HUES48 (cell line): ENCODE results near the gene DOCK6.

Source experiments
- H3K27ac ChIP-seq: one replicate; pipeline ENCODE4 v1.7.0; 2013; ENCODE audit warnings: low read depth, low read length, inconsistent platforms
- H3K27me3 ChIP-seq: 2 replicates; pipeline ENCODE4 v1.6.1; 2013; ENCODE audit warnings: mild to moderate bottlenecking, low read length; ENCODE audit not compliant: control insufficient read depth, insufficient read depth
- H3K36me3 ChIP-seq: 2 replicates; pipeline ENCODE4 v1.6.1; 2013; ENCODE audit warnings: low read length; ENCODE audit not compliant: control insufficient read depth, insufficient read depth
- H3K4me1 ChIP-seq: 2 replicates; pipeline ENCODE4 v1.6.1; 2013; ENCODE audit warnings: mild to moderate bottlenecking, low read length; ENCODE audit not compliant: control insufficient read depth, insufficient read depth
- H3K4me3 ChIP-seq: 2 replicates; pipeline ENCODE4 v1.5.1; 2013; ENCODE audit warnings: mild to moderate bottlenecking, low read depth, low read length
- H3K9ac ChIP-seq: 2 replicates; pipeline ENCODE4 v1.6.1; 2013; ENCODE audit warnings: mild to moderate bottlenecking, low read depth, low read length, moderate library complexity
- H3K9me3 ChIP-seq: 2 replicates; pipeline ENCODE4 v1.6.1; 2013; ENCODE audit warnings: low read length; ENCODE audit not compliant: control insufficient read depth, insufficient read depth

The DOCK6 gene

GRCh38 chr19:11202488-11203193 lies 59.7 kb downstream of the DOCK6 start:
- Histone ChIP-seq H3K9ac (no peak overlapping the region), H3K36me3 (peaks cover 24% of the 10 kb centered on the region), H3K27me3 (no peaks in the 10 kb centered on the region), H3K27ac (no peak overlapping the region), H3K4me3 (no peak overlapping the region), H3K9me3 (no peaks in the 10 kb centered on the region), H3K4me1 (peaks cover 7% of the 10 kb centered on the region)

- no peak overlapping the region for H3K27ac ChIP-seq
- peaks cover 24% of the 10 kb centered on the region for H3K36me3 ChIP-seq
- no peak overlapping the region for H3K4me3 ChIP-seq
- H3K9me3 ChIP-seq = no peaks in the 10 kb centered on the region
- H3K9ac ChIP-seq = no peak overlapping the region
- peaks cover 7% of the 10 kb centered on the region for H3K4me1 ChIP-seq
- no peaks in the 10 kb centered on the region for H3K27me3 ChIP-seq
Measured at GRCh38 chr19:11201791-11202190, 60.5 kb downstream of the DOCK6 start.

DNA sequence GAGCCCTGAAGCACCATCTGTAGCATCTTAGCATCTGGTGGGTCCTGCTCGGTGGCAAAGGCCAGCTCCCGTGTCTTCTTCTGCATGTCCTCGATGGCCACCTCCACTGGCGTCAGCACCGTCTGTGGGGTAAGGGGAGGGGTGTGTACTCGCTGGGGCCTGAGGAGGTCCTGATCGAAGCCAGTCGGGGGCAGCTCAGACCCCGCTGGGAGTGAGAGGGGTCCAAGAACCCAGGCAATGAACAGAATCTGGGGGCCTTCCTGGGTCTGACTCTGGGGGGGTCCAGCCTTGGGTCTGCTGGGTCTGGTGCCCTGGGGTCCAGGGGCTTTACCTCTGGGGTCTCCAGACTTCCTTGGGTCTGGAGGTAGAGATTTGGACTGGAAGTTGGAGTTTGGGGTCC lies 61.4 kb downstream of the DOCK6 start:
- no peak overlapping the region for H3K27ac ChIP-seq
- H3K4me1 ChIP-seq = peaks cover 7% of the 10 kb centered on the region
- H3K9ac ChIP-seq = no peak overlapping the region
- H3K9me3 ChIP-seq = no peaks in the 10 kb centered on the region
- H3K27me3 ChIP-seq = no peaks in the 10 kb centered on the region
- no peak overlapping the region for H3K4me3 ChIP-seq
- H3K36me3 ChIP-seq = peaks cover 24% of the 10 kb centered on the region

DNA sequence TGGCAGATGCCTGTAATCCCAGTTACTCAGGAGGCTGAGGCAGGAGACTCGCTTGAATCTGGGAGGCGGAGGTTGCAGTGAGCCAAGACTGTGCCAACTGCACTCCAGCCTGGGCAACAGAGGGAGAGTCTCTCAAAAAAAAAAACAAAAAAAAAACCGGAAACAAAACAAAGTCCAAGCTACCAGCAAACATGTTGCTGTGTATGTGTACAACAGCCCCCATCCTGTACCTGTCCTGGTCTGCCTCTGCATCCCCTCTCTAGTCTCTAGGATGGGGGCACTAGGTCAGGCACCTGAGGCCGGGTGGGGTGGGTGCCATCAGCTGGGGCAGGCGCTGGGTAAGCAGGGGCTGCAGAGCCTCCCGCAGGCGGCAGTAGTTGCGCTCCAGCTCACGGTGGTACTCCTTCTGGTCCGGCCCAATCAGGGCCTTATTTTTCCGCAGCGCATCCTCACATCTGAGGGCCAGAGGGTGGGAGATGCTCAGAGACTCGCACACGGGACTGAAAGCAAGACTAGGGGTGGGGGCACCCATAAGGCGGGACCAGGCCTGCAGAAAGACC lies 62.2 kb downstream of the DOCK6 start:
- Histone ChIP-seq H3K36me3 (peaks cover 27% of the 10 kb centered on the region), H3K4me1 (peaks cover 7% of the 10 kb centered on the region), H3K27ac (no peak overlapping the region), H3K27me3 (no peaks in the 10 kb centered on the region), H3K9ac (no peak overlapping the region), H3K9me3 (no peaks in the 10 kb centered on the region), H3K4me3 (no peak overlapping the region)

DNA sequence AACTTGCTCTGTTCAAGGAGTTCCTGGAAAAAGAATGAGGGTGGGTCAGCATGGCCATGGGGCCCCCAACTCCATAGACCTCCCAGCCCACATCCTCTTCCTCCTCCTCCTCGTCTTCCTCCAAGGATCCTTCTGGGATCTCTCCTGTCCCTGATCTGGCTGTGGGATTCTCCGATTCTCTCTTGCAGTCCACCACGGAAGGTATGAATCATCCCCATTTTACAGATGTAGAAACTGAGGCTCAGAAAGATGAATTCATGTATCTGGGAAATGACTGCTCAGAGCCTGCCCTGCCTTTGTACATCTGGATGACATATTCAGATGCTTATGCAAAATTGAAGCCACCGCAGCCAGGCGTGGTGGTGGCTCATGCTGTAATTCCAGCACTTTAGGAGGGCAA lies 62.8 kb downstream of the DOCK6 start:
- Histone ChIP-seq H3K4me3 (no peak overlapping the region), H3K9ac (no peak overlapping the region), H3K27me3 (no peaks in the 10 kb centered on the region), H3K27ac (no peak overlapping the region), H3K9me3 (no peaks in the 10 kb centered on the region), H3K36me3 (peaks cover 27% of the 10 kb centered on the region), H3K4me1 (peaks cover 7% of the 10 kb centered on the region)

DNA sequence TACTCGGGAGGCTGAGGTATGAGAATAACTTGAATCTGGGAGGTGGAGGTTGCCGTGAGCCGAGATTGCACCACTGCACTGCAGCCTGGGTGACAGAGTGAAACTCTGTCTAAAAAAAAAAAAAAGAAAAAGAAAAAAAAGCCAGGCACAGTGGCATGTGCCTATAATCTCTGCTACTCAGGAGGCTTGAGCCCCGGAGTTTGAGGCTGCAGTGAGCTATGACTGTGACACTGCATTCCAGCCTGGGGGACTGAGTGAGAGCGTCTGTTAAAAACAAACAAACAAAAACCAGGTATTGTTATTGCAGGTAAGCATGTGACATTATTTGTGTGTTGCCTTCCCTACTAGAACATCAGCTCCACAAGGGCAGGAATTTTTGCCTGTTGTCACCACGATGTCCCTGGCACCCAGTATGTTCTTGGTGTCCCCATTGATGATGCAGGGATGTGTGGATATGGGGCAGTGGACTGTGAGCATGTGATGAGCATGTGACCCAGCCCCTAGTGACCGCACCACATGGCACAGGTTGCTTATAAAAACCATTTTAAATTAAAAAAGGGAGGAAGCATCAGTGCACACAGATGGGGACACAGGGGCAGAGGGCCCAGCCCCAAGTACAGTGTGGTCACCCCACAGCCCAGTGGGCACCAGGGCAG lies 63.4 kb downstream of the DOCK6 start:
- Histone ChIP-seq H3K27ac (peak overlapping the region; percentile 20), H3K36me3 (peaks cover 33% of the 10 kb centered on the region), H3K9me3 (no peaks in the 10 kb centered on the region), H3K4me1 (peaks cover 7% of the 10 kb centered on the region), H3K4me3 (no peak overlapping the region), H3K9ac (no peak overlapping the region), H3K27me3 (no peaks in the 10 kb centered on the region)

GRCh38 chr19:11198175-11198534 lies 64.2 kb downstream of the DOCK6 start:
- Histone ChIP-seq H3K9ac (no peak overlapping the region), H3K4me1 (peaks cover 4% of the 10 kb centered on the region; the same call in 1 of the 2 replicates), H3K27ac (peak overlapping the region; percentile 59)

DNA sequence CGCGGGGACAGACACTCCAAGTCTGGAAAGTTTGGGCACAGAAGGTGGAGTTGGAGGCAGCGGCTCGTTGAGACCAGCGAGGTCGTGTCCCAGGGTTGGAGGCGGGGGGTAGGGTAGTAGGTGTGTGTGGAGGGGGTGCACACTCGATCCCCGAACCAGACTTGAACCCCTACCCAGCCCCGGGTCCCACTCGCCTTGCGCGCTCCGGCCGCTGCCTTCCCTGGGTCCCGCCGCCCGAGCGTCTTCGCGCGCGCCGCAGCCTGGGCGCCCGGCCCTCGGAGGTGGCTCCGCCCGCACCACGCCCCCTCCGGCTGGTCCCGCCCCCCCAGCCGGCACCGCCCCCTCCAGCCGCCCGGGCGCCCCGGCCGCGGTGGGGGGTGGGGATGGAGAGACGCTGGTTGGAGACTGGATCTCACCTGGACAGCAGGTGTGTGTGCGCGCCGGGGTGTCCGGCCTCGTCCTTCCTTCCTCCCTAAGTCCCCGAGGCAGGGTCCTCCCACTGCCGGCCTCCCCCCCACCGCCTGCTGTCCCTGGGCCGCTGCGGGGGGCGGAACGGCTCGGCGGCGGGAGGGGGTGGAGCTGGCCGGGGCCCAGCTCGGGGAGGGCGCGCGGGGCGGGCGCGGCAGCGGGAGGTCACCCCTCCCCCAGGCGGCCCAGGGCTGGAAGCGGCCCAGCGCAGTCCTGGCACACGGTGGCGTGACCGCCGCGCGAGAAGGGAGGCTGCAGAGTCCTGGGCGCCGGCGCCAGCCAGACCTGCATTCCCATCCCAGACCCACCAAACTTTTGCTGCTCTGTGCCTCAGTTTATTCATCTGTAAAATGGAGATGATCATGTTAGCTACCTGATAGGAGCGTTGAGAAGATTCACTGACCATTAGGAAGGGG lies 64.8 kb downstream of the DOCK6 start, which contains the start of gene KANK2:
KANK2 (minus strand) TSS at position 255 of the 884 bp plus-strand sequence. CDS start 3,034 bp downstream, outside the sequence.
- H3K4me3 ChIP-seq = peak within 1 kb of the TSS; percentile 98
- no peaks in the 10 kb centered on the region for H3K27me3 ChIP-seq

More at GRCh38 chr19:11198175-11198534, 64.2 kb downstream of the DOCK6 start:
- Histone ChIP-seq H3K4me3 (peak overlapping the region; percentile 98), H3K9me3 (no peaks in the 10 kb centered on the region), H3K27me3 (no peaks in the 10 kb centered on the region), H3K36me3 (peaks cover 40% of the 10 kb centered on the region)

GRCh38 chr19:11196406-11197287 lies 65.7 kb downstream of the DOCK6 start:
- peak overlapping the region; percentile 68 for H3K9ac ChIP-seq
- H3K4me1 ChIP-seq = peaks cover 4% of the 10 kb centered on the region; the same call in 1 of the 2 replicates
- H3K27ac ChIP-seq = peak overlapping the region; percentile 47
- H3K36me3 ChIP-seq = peaks cover 44% of the 10 kb centered on the region
- peak overlapping the region; percentile 98 for H3K4me3 ChIP-seq
- H3K27me3 ChIP-seq = no peaks in the 10 kb centered on the region
- H3K9me3 ChIP-seq = no peaks in the 10 kb centered on the region

More for the DNA sequence above, 64.8 kb downstream of the DOCK6 start, which contains the start of gene KANK2:
- Histone ChIP-seq H3K9ac (peak within 1 kb of the TSS; percentile 68), H3K9me3 (no peaks in the 10 kb centered on the region), H3K4me1 (peaks cover 4% of the 10 kb centered on the region; the same call in 1 of the 2 replicates), H3K27ac (peak within 1 kb of the TSS; percentile 59), H3K36me3 (peaks cover 43% of the 10 kb centered on the region)

GRCh38 chr19:11195681-11196080 lies 66.6 kb downstream of the DOCK6 start:
- no peak overlapping the region for H3K27ac ChIP-seq
- H3K36me3 ChIP-seq = peaks cover 43% of the 10 kb centered on the region
- peaks cover 4% of the 10 kb centered on the region; the same call in 1 of the 2 replicates for H3K4me1 ChIP-seq
- H3K9me3 ChIP-seq = no peaks in the 10 kb centered on the region
- no peak overlapping the region for H3K9ac ChIP-seq
- H3K27me3 ChIP-seq = no peaks in the 10 kb centered on the region
- no peak overlapping the region for H3K4me3 ChIP-seq
